NK-92 (cell line): ENCODE measurements around the gene RPTOR.

ENCODE experiments used
- DNase-seq: peaks from one replicate; lab custom pipeline; 2025; ENCODE audit not compliant: unreplicated experiment; lab: John Stamatoyannopoulos, UW

The RPTOR gene

DNA sequence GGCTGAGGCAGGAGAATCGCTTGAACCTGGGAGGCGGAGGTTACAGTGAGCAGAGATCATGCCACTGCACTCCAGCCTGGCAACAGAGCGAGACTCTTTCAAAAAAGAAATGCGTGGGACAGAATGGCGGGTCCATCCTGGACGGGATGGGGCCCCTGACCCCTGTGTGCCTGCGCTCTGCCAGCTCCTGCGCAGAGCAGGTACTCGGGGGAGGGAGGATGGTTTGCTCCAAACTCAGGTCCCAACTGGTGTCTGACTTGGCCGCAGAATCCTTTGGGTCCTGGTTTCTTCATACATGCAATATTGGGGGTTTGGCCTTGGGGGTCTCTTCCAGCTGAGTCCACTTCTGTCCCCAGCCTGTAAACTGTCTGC is 457.4 kb downstream of the RPTOR start:
- no peak for DNase-seq

DNA sequence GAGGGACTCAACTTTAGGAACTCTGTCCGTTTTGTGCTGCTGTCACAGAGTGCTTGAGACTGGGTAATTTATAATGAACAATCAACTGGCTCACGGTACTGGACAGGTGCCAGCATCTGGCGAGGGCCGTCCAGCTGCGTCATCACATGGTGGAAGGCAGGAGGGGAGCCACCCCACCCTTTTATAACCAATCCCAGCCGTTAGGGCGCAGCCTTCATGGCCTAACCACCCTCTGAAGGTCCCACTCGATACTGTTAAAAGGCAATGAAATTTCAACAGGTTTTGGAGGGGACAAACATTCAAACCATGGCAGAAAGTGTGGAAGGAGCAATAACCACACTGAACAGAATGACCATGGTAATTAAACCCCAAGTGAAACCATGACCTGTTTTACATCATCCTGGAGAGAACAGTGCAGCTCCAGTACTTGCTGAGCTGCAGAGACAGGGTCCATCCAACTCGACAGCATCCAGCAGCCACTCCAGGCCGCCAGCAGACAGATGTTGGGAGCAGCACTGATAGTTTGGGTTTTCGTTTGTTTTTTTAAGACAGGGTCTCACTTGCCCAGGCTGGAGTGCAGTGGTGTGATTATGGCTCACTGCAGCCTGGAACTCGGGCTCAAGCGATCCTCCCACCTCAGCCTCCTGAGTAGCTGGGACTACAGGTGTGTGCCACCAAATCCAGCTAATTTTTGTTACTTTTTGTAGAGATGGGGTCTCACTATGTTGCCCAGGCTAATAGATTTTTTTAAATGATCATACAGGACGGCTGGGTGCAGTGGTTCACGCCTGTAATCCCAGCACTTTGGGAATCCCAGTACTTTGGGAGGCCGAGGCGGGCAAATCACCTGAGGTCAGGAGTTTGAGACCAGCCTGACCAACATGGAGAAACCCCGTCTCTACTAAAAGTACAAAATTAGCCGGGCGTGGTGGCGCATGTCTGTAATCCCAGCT is 458.0 kb downstream of the RPTOR start:
- DNase-seq, result no peak

DNA sequence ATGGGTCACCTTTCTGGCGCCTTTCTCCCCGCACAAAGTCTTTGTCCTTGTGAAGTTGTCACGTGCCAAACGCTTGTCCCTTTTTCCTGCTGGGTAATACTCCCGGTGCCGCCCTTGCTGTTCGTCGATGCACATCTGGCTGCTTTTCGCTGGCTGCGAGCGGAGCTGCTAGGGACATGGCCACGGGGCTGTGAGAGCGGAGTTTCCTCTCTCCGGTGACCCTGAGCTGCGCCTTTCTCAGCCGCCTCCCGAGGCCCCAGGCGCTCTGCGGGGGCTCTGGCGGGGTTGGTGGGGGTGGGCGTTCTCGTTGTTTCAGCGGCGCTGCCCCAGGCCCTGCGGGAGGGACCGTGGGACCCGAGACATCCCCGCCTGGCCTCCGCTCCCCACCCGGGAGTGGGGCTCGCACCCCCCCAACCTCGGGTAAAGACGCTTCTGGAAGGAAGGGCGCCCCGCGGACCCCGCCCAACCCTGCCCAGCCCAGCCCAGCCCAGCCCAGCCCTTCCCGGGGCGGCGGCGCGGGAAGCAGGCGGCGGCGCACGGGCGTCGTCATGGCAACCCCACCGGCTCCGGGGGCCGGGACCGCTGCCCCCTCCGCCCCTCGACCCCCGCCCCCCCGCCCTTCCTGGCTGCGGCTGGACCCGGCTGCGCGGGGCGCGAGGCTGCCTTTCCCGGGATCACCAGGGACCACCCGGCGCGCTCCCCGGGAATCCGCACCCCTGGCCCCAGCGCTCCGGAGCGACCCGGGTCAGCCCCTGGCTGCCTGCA is 459.3 kb downstream of the RPTOR start:
- DNase-seq, result no peak

DNA sequence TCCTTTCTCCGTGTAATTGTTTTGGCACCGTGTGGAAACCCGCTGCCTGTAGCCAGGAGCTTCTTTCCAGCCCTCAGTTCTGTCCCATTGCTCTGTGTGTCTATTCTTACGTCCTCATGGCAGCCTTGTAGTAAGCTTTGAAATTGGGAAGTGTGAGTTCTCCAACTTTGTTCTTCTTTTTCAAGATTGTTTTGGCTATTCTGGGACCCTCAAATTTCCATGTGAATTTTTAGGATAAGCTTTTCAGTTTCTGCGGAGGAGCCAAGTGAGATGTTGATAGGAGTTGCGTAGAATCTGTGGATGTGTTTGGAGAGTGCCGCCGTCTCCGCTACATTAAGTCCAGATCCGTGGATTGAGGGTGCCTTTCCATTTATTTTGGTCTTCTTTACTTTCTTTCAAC is 462.3 kb downstream of the RPTOR start:
- DNase-seq, result no peak

DNA sequence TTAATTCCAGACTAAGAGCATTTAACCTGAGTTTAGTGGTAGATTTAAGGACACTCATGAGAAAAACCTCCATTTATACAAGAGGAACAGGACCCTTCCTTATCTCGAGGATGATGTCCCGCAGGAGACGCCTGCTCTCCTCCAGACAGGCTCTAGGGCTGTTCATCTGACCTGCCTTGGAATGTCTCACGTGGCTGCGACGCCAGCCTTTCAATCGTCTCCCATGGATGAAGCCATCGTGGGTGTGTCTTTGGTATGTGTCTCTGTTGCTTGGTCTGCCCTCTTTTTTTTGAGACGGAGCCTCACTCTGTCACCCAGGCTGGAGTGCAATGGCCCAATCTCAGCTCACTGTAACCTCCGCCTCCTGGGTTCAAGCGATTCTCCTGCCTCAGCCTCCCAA is 463.5 kb downstream of the RPTOR start:
- DNase-seq, result no peak

DNA sequence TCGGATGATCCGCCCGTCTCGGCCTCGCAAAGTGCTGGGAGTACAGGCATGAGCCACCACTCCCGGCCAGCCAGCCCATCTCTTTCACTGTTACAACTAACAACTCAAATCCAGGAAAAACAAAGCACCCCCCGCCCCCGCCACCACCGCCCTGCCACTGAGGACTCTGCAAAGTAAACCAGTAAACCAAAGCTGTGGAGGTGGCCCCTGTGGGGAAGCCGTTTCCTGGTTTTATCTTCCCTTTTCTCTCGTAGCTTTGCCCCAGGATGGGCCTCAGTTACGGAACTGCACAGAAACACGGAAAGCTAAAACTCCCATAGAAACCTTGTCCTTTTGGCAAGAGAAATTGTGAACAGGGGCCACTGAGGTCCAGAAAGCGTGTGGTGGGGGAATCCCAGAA is 464.5 kb downstream of the RPTOR start:
- DNase-seq, result no peak

DNA sequence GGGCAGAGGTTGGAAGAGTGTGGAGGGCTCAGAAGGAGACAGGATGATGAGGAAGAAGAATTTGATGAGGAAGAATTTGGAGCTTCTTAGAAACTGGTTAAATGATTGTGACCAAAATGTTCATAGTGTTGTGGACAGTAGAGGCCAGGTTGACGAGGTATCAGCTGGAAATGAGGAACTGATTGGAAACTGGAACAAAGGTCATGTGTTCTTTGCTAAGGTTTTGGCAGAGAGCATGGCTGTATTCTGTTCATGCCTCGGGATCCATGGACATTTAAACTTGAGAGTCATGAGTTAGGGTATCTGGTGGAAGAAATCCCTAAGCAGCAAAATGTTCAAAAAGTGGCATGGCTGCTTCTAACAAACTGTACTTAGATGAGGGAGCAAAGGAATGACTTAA is 466.3 kb downstream of the RPTOR start:
- DNase-seq, result no peak

DNA sequence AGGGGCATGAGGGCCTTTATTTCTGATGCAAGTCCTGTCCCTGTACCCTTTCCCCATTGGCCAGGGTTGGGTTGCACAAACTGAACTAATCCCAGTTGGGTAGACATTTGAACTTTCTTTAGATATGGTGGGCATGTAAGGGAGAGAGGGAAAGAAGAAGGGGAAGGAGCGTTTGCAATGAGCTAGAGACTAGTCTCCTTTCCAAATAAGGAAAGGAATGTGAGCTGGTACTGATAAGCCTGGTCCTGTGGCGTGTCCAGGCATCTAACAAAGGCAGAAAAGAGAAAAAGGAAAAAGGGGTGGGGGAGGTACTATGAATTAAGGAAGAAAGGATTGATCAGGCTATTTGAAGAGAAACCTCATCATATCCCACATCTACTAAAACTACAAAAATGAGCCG is 467.3 kb downstream of the RPTOR start:
- no peak for DNase-seq

DNA sequence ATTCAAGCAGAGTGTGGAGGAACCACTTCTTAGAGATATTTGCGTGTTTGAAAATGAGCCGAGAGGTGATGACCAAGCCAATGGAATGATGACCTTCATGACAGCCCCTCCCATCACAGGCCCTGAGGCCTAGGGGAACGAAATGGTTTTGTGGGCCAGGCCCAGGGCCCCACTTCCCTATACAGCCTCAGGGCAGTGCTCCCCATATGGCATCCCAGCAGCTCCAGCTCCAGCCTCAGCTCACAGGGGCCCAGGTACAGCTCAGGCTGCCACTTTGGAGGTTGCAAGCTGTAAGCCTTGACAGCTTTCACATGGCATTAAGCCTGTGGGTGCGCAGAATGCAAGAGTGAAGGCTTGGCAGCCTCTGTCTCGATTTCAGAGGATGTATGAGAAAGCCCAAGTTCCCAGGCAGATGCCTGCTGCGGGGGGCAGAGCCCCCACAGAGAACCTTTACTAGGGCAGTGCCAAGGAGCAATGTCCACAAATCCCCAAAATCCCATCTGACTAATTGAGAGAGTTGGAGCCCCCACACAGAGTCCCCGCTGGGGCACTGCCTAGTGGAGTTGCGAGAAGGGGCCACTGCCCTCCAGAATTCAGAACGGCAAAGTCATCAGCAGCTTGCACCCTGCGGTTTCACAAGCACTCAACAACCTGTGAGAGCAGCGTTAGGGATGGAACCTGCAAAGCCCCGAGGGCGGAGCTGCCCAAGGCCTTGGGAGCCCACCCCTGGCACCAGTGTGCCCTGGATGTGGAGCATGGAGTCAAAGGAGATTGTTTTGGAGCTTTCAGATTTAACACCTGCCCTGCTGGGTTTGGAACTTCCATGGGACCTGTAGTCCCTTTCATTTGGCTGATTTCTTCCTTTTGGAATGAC is 468.2 kb downstream of the RPTOR start:
- no peak for DNase-seq

DNA sequence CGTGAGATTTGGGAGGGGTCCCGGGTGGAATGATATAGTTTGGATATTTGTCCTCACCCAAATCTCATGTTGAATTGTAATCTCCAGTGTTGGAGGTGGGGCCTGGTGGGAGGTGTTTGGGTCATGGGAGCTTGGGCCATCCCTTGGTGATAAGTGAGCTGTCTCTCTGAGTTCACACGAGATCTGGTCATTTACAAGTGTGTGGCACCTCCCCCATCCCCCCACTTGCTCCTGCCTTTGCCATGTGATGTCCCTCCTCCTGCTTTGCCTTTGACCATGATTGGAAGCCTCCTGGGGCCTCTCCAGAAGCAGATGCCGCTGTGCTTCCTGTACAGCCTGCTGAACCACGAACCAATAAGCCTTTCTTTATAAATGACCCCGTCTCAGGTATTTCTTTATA is 469.0 kb downstream of the RPTOR start:
- DNase-seq, result no peak

DNA sequence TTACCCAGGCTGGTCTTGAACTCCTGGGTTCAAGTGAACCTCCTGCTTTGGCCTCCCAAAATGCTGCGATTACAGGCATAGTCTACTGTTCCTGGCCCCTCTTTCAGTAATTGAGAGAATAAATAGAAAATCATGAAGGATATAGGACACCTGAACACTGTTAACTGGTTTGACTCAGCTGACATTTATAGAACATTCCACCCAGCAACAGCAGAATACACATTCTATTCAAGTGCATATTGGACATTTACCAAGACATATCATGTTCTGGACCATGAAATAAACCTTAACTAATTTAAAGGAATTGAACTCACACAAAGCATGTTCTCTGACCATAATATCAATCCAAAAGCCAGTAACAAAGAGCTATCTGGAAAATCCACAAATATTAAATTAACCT is 470.5 kb downstream of the RPTOR start:
- no peak for DNase-seq
